Measurements from ENCODE around the gene TMEM129.

DNA sequence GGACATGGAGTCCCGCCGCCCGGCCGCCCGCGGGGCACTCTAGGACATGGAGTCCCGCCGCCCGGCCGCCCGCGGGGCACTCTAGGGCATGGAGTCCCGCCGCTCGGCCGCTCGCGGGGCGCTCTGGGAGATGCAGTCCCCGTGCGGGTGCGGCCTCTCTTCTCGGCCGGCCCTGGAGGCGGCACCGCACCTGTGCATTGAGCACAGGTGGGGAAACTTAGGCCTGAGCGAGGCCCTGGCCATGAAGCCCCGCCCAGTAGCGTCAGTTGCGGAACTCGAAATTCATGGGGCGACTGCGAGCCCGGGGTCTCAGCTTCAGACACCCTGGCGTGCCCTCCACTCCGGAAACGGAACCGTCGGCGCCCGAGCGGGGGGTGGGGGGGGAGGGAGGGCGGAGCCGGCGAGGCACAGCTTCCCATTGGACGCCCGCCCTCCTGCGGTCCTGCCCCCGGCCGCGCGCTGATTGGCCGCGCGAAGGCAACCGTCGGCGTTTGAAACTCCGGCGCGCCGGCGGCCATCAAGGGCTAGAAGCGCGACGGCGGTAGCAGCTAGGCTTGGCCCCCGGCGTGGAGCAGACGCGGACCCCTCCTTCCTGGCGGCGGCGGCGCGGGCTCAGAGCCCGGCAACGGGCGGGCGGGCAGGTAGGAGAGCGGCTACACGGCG, at the start of gene TMEM129, which contains the start of gene TACC3:
- no peak for TF ChIP-seq CTCF (conservative IDR thresholded peaks at IDR 0.05)
- no peak for TF ChIP-seq EZH2 (IDR thresholded peaks at IDR 0.05; ENCODE audit: low read depth)

All from PC-9 (cell line).